Measurements from ENCODE around the gene ADAMTSL3. TPM values are rescaled to one million over a fixed set of nuclear protein-coding genes. Genes with fewer than 3 reads are reported as not detected.
"Not testable (repeated sequence)": the region's sequence is repeated elsewhere in the genome, so short reads cannot be mapped to it uniquely, and the experiment has no call there.

The ADAMTSL3 gene
- total RNA-seq, 2 donors from 2014 or later: 12.2 to 21.2 TPM

DNA sequence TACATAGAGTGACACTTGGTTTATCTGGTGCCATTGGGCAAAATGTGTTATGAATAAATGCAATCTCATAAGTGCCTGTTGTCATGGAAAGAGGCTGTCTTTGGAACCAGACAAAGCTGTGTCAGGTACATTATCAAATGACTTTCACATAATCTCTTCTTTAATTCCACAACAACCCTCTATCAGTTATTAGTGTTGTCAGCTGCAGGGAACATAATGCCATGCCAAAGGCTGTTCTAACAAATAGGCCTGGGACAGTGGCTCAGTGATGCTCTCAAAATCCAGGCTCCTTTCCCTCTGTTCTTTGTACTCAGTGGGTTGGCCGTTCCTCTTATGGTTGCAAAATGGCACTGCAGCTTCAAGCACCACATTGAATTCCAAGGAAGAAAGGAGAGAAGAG, 91.8 kb downstream of the ADAMTSL3 start:
- no peaks in the 10 kb centered on the region for H3K27me3 ChIP-seq
- H3K27ac ChIP-seq: peak overlapping the region; percentile 71 to 82
- H3K4me1 ChIP-seq: peaks cover 0 to 23% of the 10 kb centered on the region in 2 donors
- no peaks in the 10 kb centered on the region for H3K36me3 ChIP-seq
- H3K9me3 ChIP-seq: no peaks in the 10 kb centered on the region
- no peak overlapping the region for H3K4me3 ChIP-seq
- TF ChIP-seq, protein P1, sequence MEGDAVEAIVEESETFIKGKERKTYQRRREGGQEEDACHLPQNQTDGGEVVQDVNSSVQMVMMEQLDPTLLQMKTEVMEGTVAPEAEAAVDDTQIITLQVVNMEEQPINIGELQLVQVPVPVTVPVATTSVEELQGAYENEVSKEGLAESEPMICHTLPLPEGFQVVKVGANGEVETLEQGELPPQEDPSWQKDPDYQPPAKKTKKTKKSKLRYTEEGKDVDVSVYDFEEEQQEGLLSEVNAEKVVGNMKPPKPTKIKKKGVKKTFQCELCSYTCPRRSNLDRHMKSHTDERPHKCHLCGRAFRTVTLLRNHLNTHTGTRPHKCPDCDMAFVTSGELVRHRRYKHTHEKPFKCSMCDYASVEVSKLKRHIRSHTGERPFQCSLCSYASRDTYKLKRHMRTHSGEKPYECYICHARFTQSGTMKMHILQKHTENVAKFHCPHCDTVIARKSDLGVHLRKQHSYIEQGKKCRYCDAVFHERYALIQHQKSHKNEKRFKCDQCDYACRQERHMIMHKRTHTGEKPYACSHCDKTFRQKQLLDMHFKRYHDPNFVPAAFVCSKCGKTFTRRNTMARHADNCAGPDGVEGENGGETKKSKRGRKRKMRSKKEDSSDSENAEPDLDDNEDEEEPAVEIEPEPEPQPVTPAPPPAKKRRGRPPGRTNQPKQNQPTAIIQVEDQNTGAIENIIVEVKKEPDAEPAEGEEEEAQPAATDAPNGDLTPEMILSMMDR (IDR thresholded peaks at IDR 0.05): no peak
- DNase-seq (ENCODE audit: low spot score): no peak

DNA sequence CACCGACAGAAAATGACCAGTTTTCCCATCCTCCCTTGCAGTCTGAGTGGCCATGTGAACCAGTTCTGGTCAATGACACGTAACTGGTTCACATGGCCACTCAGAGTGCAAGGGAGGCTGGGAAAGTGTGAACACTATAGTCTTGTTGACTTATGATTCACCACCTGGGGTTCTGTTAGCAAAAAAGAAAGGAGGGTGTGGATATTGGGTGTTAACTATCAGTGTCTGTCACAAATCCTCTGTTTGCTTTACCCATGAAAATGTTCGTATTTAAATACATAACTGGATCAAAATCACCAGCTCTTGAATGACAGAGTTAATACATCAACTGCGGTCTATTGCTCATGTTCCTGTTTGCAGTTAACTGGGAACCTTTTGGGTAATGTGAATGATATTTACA, 92.3 kb downstream of the ADAMTSL3 start:
- Histone ChIP-seq H3K4me1 (peaks cover 0 to 23% of the 10 kb centered on the region in 2 donors), H3K27ac (peak overlapping the region; percentile 71 to 82), H3K9me3 (no peaks in the 10 kb centered on the region), H3K27me3 (no peaks in the 10 kb centered on the region), H3K36me3 (no peaks in the 10 kb centered on the region), H3K4me3 (no peak overlapping the region)
- no peak for DNase-seq (ENCODE audit: low spot score)
- TF ChIP-seq, protein P1 (IDR thresholded peaks at IDR 0.05): no peak

DNA sequence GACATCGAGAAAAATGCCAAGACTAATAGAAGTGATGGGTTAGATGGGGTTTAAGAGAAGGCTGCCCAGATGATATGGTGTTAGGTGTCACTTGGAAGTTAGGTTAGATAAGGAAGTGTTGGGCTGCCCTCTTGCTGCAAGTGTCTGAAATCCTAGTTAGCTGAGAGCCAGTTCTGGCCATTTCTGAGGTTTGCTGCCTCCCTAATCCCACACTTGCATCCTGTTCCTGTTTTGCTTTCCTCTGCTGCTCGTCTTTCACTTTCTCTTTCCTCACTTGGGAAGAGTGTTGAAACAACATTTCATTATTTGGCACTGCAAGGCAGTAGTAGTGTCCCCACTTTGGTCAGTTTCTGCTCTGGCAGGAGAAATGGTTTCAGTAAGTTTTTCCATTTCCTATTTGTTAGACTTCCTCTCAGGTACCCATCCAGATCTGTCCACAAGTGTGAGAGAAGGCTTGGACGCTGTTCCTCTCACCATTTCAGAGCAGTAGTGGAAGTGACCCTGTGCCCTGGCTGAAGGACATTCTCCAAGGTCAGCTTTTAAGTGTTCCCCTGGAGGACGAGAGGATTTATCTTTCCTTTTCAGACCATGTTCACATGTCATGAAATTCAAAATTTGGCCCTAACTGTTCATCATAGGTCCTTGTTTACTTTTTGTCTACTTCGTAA, 93.3 kb downstream of the ADAMTSL3 start:
- no peaks in the 10 kb centered on the region for H3K9me3 ChIP-seq
- no peaks in the 10 kb centered on the region for H3K27me3 ChIP-seq
- peak overlapping the region in 1 of 2 donors; percentile 20 for H3K4me3 ChIP-seq
- peak; percentile 71 for DNase-seq (ENCODE audit: low spot score)
- peak overlapping the region; percentile 71 to 82 for H3K27ac ChIP-seq
- TF ChIP-seq, protein P1 (IDR thresholded peaks at IDR 0.05): peak in 1 of 2 donors; percentile 67
- H3K4me1 ChIP-seq: peaks cover 0 to 23% of the 10 kb centered on the region in 2 donors
- H3K36me3 ChIP-seq: no peaks in the 10 kb centered on the region

DNA sequence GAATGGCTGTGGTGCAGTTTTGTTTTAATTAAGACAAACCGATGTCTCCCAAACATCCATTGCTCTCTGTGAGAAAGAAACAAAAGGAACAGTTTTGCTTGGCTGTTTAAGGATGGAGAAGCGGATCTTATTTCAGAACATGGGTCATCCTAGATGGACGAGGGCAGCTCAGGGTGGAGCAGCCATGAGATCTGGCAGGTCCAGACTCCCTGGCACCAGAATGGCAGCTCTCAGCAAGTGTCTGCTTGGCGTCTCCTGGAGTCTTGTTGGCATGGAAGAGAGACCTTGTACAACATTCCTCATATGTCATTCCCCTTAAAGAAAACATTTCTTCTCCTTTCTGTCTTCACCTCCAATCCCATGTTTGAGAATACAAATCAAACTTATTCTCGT, 93.8 kb downstream of the ADAMTSL3 start:
- H3K27me3 ChIP-seq: no peaks in the 10 kb centered on the region
- no peak for DNase-seq (ENCODE audit: low spot score)
- H3K36me3 ChIP-seq: no peaks in the 10 kb centered on the region
- no peaks in the 10 kb centered on the region for H3K9me3 ChIP-seq
- H3K27ac ChIP-seq: peak overlapping the region; percentile 71 to 82
- TF ChIP-seq, protein P1 (IDR thresholded peaks at IDR 0.05): no peak
- no peak overlapping the region for H3K4me3 ChIP-seq
- H3K4me1 ChIP-seq: peaks cover 0 to 23% of the 10 kb centered on the region in 2 donors

DNA sequence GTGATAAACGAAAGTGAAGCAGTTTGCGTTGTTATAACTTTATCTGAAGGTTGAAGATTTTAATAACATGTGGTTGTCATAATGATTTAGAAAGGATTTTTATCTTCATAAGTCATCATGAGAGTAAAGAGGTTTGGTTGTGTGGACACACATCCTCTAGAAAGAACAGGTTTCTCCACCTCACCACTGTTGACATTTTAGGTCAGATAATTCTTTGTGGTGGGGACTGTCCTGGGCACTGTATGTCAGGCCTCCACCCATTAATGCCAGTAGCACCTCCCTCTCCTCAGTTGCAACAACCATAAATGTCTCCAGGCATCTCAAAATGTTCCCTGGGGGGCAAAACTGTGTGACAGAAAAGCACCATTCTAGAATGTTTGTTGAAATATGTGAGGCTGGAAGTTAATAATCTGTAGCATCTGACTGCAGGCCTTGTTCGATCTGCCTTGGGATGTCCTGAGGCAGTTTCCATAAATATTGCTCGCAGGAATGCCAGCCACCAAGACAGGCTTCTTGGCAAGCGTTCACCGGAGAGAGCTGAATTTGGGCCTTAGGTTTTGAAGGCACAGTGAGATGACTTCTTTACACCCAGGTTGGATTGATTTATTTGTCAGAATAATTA, 100.1 kb downstream of the ADAMTSL3 start:
- no peaks in the 10 kb centered on the region for H3K36me3 ChIP-seq
- H3K4me1 ChIP-seq: peaks cover 0 to 5% of the 10 kb centered on the region in 2 donors
- H3K27ac ChIP-seq: peak overlapping the region in 1 of 2 donors; percentile 9
- TF ChIP-seq, protein P1 (IDR thresholded peaks at IDR 0.05): no peak
- H3K27me3 ChIP-seq: no peaks in the 10 kb centered on the region
- no peak for DNase-seq (ENCODE audit: low spot score)
- peaks cover 0 to 4% of the 10 kb centered on the region in 2 donors for H3K9me3 ChIP-seq
- H3K4me3 ChIP-seq: no peak overlapping the region

DNA sequence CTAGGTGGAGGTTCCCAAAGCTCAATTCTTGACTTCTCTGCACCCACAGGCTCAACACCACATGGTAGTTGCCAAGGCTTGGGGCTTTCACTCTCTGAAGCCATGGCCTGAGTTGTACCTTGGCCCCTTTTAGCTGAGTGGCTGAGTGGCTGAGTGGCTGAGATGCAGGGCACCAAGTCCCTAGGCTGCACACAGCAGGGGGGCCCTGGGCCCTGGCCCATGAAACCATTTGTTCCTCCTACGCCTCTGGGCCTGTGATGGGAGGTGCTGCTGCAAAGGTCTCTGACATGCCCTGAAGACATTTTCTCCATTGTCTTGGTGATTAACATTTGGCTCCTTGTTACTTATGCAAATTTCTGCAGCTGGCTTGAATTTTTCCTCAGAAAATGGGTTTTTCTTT, 103.4 kb downstream of the ADAMTSL3 start:
- H3K27ac ChIP-seq; DNase-seq (ENCODE audit: low spot score); H3K4me3 ChIP-seq; H3K4me1 ChIP-seq; H3K9me3 ChIP-seq; H3K27me3 ChIP-seq; H3K36me3 ChIP-seq: not testable (repeated sequence)

Measured in right atrium auricular region (tissue), 2 donors.